Tibial nerve (tissue), 4 donors: ENCODE measurements around the gene MOGAT1.

ENCODE experiments used
- EP300 ChIP-seq, 2 donors: sonication (generic); formaldehyde crosslinking; IDR thresholded peaks; one replicate each; pipeline ENCODE4 v1.6.1; 2017; ENCODE audit warnings: antibody characterized with exemption in 2 of 2, mild to moderate bottlenecking in 1 of 2
- POLR2A ChIP-seq, 2 donors: fragments of 450-650 bp; IDR thresholded peaks; one replicate each; pipeline ENCODE4 v1.6.1; 2017; ENCODE audit warnings: antibody characterized with exemption in 2 of 2, mild to moderate bottlenecking in 2 of 2, moderate library complexity in 2 of 2
- TF ChIP-seq, protein P1 (sequence below), 5 experiments: fragments of 200-600 bp in 3 of 5; fragments of 450-650 bp in 2 of 5; sonication (generic) in 3 of 5; IDR thresholded peaks; one replicate each; pipeline ENCODE4 v1.5.1; 2016 to 2019; ENCODE audit warnings: antibody characterized with exemption in 5 of 5, mild to moderate bottlenecking in 3 of 5, moderate library complexity in 2 of 5

DNA sequence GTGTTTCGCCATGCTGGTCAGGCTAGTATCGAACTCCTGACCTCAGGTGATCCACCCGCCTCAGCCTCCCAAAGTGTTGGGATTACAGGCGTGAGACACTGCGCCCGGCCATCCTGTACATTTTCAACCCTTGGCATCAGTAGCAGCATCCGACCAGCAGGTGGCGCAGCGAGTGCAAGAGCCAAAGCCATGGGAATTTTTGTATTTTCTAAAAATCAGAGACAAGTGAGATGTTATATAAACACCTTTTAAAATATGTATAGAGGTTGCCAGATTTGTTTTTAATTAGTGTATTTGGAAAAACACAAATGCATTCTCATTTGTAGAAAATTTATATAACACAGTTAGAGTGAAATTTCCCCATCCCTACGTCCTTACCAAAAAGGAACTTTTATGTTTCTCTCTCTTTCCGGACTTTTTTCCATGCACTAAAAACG, 36.8 kb downstream of the MOGAT1 start:
- TF ChIP-seq, protein P1, sequence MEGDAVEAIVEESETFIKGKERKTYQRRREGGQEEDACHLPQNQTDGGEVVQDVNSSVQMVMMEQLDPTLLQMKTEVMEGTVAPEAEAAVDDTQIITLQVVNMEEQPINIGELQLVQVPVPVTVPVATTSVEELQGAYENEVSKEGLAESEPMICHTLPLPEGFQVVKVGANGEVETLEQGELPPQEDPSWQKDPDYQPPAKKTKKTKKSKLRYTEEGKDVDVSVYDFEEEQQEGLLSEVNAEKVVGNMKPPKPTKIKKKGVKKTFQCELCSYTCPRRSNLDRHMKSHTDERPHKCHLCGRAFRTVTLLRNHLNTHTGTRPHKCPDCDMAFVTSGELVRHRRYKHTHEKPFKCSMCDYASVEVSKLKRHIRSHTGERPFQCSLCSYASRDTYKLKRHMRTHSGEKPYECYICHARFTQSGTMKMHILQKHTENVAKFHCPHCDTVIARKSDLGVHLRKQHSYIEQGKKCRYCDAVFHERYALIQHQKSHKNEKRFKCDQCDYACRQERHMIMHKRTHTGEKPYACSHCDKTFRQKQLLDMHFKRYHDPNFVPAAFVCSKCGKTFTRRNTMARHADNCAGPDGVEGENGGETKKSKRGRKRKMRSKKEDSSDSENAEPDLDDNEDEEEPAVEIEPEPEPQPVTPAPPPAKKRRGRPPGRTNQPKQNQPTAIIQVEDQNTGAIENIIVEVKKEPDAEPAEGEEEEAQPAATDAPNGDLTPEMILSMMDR (IDR thresholded peaks at IDR 0.05) = peak; percentile 92 to 98 (median 92)
- TF ChIP-seq POLR2A (IDR thresholded peaks at IDR 0.05) (no peak), EP300 (IDR thresholded peaks at IDR 0.05) (peak in 1 of 2 donors; percentile 14)
